GM21447 (cell line): ENCODE measurements around the gene KPNA5.

Experiments
- ATAC-seq: cut with Tn5 transposase; IDR thresholded peaks from one replicate; pipeline ENCODE4 v1.9.1; 2021; ENCODE audit not compliant: unreplicated experiment

The KPNA5 gene

DNA sequence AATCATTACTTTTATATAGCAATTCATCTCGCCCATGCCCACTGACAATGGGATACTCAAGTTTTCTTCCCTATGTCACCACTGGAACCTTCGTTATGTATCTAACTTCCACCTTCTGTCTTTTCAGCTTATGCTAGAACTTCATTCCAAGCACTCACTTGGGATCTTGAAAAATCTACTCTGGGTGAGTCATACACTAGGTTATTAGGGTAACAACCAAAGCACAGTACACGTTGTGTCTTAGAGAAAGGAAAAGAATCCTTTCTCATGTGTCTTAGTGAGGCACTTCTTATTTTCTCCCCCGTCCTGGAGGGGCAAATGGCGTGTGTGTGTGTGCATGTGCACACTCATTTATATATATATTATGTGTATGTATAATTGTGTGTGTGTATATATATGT lies 102.8 kb downstream of the KPNA5 start:
- no peak for ATAC-seq
